GM12892 (cell line): Measurements from ENCODE around the gene RGMB.

Experiments used
- DNase-seq: peaks from one replicate; pipeline ENCODE4 v3.0.0; 2011; ENCODE audit not compliant: insufficient read length
- FAIRE-seq: peaks from 2 replicates; lab custom pipeline; 2011; peaks lifted over from hg19 to GRCh38; lab: Jason Lieb, UNC
- POLR2A ChIP-seq: IDR thresholded peaks from 2 replicates; pipeline ENCODE4 v1.6.1; 2011; ENCODE audit warnings: low read depth, low read length, control low read depth
- POLR2AphosphoS5 ChIP-seq: IDR thresholded peaks from 2 replicates; pipeline ENCODE4 v1.6.1; 2011; ENCODE audit warnings: low read depth, low read length, control low read depth
- TAF1 ChIP-seq: IDR thresholded peaks from 2 replicates; pipeline ENCODE4 v1.6.1; 2011; ENCODE audit warnings: low read depth, mild to moderate bottlenecking, control low read depth, low read length, borderline replicate concordance

The RGMB gene

GRCh38 chr5:98791898-98792580 lies 18.6 kb downstream of the RGMB start:
- no peak for FAIRE-seq
- no peak for DNase-seq
- TF ChIP-seq TAF1 (no peak), POLR2A (no peak), POLR2AphosphoS5 (no peak)

- no peak for FAIRE-seq
- TF ChIP-seq POLR2AphosphoS5 (no peak), TAF1 (no peak), POLR2A (no peak)
Observed at GRCh38 chr5:98793223-98793622, 19.8 kb downstream of the RGMB start.

GRCh38 chr5:98794001-98794400 lies 20.5 kb downstream of the RGMB start:
- FAIRE-seq = no peak
- TF ChIP-seq POLR2AphosphoS5 (no peak), TAF1 (no peak), POLR2A (no peak)
- no peak for DNase-seq

More at GRCh38 chr5:98793223-98793622, 19.8 kb downstream of the RGMB start:
- DNase-seq = no peak

- TF ChIP-seq POLR2AphosphoS5 (no peak), POLR2A (no peak), TAF1 (no peak)
- FAIRE-seq (no peak), DNase-seq (no peak)
Observed at GRCh38 chr5:98794414-98795080, 21.1 kb downstream of the RGMB start.

GRCh38 chr5:98795243-98795642 lies 21.8 kb downstream of the RGMB start:
- FAIRE-seq (no peak), DNase-seq (no peak)
- TF ChIP-seq POLR2A (no peak), POLR2AphosphoS5 (no peak)

- TF ChIP-seq POLR2A = no peak
- no peak for TF ChIP-seq TAF1
- TF ChIP-seq POLR2AphosphoS5 = no peak
- peak; percentile 16 for DNase-seq
- no peak for FAIRE-seq
Observed at GRCh38 chr5:98796197-98796972, 22.9 kb downstream of the RGMB start.

- FAIRE-seq (no peak), DNase-seq (no peak)
- TF ChIP-seq POLR2A (no peak), POLR2AphosphoS5 (no peak), TAF1 (no peak)
Observed at GRCh38 chr5:98798371-98798770, 24.9 kb downstream of the RGMB start.

GRCh38 chr5:98798847-98799246 lies 25.4 kb downstream of the RGMB start:
- FAIRE-seq (no peak), DNase-seq (no peak)
- TF ChIP-seq POLR2A (no peak), TAF1 (no peak), POLR2AphosphoS5 (no peak)

GRCh38 chr5:98804066-98804465 lies 30.6 kb downstream of the RGMB start:
- TF ChIP-seq POLR2A (no peak), TAF1 (no peak), POLR2AphosphoS5 (no peak)
- no peak for FAIRE-seq
- DNase-seq = no peak

GRCh38 chr5:98805070-98805469 lies 31.6 kb downstream of the RGMB start:
- FAIRE-seq (no peak), DNase-seq (no peak)
- TF ChIP-seq TAF1 = no peak

GRCh38 chr5:98807806-98808205 lies 34.3 kb downstream of the RGMB start:
- no peak for DNase-seq
- no peak for FAIRE-seq
- TF ChIP-seq POLR2AphosphoS5 = no peak
- TF ChIP-seq TAF1 = no peak
- TF ChIP-seq POLR2A = no peak

- no peak for FAIRE-seq
- TF ChIP-seq TAF1 = no peak
- TF ChIP-seq POLR2A = no peak
- TF ChIP-seq POLR2AphosphoS5 = no peak
- no peak for DNase-seq
Observed at GRCh38 chr5:98810206-98810605, 36.7 kb downstream of the RGMB start.

- no peak for TF ChIP-seq POLR2A
- no peak for TF ChIP-seq POLR2AphosphoS5
- no peak for TF ChIP-seq TAF1
- DNase-seq = no peak
- FAIRE-seq = peak; percentile 38
Observed at GRCh38 chr5:98813755-98814154, 40.3 kb downstream of the RGMB start.
